HG03159 (cell line): ENCODE data around the gene MOV10.

Source experiments
- ATAC-seq: cut with Tn5 transposase; IDR thresholded peaks from one replicate; pipeline ENCODE4 v1.9.1; 2021; ENCODE audit warnings: mild to moderate bottlenecking, moderate library complexity; ENCODE audit not compliant: unreplicated experiment

MOV10 gene

GRCh38 chr1:112673592-112674439 is 643 bp upstream of the MOV10 start:
- no peak for ATAC-seq

- peak; percentile 48 for ATAC-seq
Measured at GRCh38 chr1:112674986-112675727, 698 bp downstream of the MOV10 start.

DNA sequence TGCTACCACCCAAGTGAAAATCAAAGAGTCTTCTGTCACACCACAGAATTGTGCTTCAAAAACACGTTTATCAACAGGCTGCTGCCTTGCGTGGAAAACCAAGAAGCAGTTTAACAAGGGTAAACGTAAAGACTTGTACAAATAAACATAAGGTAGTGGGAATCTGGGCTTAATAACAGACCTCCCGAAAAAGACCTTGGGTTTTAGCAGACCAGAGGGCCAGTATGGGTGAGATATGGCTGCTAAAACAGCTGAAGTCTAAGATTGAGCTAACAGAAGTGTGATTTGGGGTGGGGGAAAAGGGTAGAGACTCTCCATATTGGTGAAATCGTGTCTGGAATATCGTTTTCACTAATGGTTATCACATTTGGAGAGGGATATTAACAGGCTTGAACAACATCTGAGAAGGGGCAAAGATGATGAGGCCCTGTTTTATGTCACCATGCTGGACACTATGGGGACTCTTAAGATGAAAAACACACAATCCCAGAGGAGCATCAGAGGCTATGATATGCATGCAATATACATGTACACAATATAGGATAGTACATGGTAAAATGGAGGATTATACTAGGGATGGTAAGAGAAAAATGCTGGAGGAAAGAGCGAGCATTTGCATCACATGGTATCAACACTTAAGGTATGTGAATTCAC is 1.4 kb downstream of the MOV10 start:
- ATAC-seq, result no peak

DNA sequence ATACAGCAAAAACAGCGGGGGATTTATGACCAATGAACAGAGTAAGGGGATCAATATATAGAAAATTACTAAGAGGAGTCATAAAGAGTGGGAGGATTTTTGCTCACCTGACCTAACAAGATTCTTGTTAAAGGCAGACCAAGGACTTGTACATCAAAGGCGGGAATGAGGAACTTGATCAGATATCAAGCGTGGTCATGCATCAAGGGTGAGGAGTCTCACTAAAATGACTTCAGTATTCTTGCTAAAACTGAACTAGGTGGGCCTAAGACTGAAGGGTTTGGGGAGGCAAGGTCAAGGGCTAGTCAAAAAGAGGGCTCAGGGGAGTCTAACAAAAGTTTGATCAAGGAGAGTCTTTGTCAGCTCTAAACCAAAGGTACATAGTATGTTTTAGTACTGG is 2.1 kb downstream of the MOV10 start:
- ATAC-seq, result no peak

DNA sequence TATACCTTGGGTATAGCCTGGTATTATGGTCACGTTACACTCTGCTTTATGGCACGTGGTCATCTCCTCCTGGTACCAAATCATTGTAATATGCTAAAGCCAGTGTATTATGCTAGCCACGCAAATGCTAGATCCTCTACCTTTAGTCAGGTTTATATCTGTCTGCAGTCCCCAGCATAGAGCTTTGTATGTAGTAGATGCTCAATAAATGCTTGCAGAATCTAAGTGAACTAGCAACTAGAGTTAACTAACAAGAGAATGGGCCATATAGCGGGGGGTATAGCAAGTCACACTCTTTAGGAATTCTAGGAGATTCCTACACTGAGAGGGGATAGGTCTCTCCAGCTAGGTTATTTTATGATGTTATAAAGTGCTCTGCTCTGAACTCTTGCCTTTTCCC is 3.0 kb downstream of the MOV10 start:
- ATAC-seq, result no peak

DNA sequence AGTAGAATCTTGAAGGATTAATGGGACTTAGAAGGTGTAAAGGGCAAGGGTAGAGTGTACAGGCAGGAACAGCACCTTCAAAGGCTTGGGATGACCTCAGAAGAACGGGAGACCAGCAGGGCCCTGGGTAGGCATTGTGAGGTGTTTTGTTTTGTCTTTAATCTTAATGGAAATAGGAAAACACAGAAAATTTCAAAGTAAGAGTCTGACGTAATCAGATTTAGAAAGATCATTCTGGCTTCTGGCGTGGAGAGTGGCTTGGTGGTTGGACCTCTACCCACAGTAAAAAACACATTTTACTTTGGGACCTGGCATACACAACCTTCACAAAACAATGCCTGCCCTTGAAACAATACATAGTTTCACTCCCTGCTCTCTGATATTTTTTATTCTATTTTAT is 4.1 kb downstream of the MOV10 start:
- ATAC-seq, result no peak

DNA sequence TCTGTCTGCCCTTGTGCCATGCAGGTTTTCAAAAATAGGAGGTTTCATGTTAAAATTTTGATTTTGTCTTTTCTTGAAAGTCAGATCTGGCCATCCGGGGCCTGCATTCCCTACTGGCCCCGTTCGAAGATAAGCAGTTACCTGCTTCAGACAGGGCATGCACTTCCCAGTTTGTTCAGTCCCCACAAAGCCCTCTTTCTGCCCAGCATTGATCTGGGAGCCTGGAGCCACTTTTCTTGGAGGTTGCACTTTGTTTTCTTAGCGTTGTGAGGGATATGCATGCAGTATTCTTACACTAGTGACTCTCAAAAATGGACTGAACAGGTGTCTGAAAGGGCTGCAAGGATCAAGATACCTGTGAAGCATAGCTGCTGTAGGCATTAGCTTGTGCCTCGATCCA is 11.5 kb downstream of the MOV10 start:
- no peak for ATAC-seq

GRCh38 chr1:112686417-112686816 is 12.0 kb downstream of the MOV10 start:
- ATAC-seq, result no peak

DNA sequence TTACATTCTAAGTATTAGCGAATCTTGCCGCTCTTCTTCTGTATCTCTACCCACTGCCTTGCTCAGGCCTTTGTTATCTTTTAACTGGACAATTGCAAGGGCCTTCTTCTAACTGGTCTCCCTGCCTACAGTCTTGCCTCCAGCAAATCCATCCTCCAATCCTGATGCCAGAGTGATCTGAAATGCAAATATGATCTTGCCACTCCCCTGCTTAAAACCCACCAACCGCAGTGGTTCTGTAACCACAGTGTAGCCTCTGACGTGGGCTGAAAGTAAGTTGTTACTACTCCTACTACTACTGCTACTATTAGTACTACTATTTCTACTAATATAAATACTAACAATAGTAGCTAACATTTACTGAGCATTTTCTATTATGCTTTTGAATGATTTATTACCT is 12.4 kb downstream of the MOV10 start:
- no peak for ATAC-seq

- no peak for ATAC-seq
Measured at GRCh38 chr1:112687361-112687760, 12.9 kb downstream of the MOV10 start.

GRCh38 chr1:112687785-112688496 is 13.5 kb downstream of the MOV10 start:
- ATAC-seq, result no peak

DNA sequence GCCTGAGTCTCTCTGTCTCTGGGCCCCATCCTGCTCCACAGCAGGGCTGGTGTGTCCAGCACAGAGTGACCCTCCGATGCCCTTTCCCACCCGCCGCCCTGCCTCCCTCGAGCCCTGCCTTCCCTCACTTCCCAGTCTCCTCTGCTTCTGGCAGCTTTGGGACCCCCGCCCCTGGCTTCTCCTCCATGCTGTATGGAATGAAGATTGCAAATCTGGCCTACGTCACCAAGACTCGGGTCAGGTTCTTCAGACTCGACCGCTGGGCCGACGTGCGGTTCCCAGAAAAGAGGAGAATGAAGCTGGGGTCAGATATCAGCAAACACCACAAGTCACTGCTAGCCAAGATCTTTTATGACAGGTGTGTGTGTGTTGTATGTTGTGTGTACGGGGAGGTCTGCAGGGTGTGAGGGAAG is 14.3 kb downstream of the MOV10 start:
- no peak for ATAC-seq

DNA sequence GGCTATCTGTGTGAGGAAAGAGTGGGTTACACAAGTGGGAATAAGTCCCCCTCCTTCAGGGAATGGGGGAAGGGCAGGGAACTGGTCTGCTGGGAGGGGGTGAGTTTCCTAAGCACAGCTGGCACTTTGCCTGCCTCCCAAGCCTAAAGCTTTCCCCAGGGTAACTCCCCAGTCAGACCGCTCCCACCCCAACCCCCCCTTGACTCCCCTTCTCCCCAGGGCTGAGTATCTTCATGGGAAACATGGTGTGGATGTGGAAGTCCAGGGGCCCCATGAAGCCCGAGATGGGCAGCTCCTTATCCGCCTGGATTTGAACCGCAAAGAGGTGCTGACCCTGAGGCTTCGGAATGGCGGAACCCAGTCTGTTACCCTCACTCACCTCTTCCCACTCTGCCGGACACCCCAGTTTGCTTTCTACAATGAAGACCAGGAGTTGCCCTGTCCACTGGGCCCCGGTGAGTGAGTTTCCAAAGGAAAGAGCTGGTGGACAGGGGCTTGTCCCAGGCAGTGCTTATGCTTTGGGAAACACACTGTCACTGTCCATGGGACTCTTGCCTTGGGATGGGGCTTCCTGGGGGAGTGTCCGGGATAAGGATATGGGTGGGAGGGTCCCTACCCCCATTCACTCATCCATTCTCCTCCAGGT is 14.9 kb downstream of the MOV10 start:
- ATAC-seq, result no peak

GRCh38 chr1:112689842-112690237 is 15.4 kb downstream of the MOV10 start:
- no peak for ATAC-seq

DNA sequence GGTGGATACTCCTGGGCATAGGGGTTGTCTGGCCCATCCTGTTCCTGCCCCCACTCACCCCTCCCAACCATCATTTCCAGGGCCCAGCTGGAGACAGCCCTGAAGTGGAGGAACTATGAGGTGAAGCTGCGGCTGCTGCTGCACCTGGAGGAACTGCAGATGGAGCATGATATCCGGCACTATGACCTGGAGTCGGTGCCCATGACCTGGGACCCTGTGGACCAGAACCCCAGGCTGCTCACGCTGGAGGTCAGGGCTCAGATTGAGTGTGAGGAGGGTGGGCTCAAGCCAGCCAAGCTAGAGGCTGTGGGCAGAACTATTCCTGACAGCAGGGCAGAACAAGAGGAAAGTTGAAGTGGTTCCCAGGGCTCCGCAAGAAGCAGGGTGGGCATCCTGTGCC is 18.2 kb downstream of the MOV10 start:
- ATAC-seq, result no peak

GRCh38 chr1:112693821-112694220 is 19.4 kb downstream of the MOV10 start:
- ATAC-seq, result no peak

GRCh38 chr1:112694363-112694929 is 20.0 kb downstream of the MOV10 start:
- no peak for ATAC-seq

- ATAC-seq, result no peak
Measured at GRCh38 chr1:112695276-112695675, 20.8 kb downstream of the MOV10 start.

DNA sequence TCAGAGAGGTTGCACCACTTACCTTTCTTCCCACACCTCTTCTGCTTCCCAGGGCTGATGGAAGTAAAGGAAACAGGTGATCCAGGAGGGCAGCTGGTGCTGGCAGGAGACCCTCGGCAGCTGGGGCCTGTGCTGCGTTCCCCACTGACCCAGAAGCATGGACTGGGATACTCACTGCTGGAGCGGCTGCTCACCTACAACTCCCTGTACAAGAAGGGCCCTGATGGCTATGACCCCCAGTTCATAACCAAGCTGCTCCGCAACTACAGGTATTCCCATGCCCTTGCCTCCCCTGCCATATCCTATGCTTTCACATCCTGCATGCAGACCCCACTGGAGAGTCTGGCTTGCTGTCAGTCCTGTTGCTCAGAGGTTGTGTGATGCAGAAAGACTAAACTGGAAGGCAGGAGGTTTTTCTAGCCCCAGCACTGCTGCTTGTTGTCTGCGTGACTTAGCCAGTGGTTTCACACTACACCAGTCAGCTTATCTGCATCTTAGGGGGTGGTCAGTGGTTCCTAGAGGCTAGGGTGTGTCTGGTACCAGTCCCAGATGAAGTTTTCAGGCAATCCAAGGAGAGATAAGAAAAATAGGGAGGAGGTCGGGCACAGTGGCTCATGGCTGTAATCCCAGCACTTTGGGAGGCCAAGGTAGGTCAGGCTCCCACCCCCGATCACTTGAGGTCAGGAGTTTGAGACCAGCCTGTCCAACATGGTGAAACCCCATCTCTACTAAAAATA is 22.3 kb downstream of the MOV10 start:
- ATAC-seq, result no peak

DNA sequence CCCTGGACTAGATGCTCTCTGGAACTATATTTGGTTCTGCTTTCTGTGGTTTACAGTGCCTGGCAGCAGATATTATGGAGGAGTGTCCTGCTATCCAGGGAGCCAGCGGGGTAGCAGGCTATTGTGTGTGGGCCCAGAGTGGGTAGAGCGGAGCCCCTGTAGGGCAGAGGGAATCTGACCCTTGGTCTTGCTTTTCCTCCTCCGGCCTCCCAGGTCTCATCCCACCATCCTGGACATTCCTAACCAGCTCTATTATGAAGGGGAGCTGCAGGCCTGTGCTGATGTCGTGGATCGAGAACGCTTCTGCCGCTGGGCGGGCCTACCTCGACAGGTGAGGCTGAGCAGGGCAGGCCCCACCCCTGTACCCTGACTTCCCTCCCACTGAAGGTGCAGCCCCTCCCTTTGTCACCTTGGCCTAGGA is 23.3 kb downstream of the MOV10 start:
- no peak for ATAC-seq
